Measurements from ENCODE around the gene CEP20.

DNA sequence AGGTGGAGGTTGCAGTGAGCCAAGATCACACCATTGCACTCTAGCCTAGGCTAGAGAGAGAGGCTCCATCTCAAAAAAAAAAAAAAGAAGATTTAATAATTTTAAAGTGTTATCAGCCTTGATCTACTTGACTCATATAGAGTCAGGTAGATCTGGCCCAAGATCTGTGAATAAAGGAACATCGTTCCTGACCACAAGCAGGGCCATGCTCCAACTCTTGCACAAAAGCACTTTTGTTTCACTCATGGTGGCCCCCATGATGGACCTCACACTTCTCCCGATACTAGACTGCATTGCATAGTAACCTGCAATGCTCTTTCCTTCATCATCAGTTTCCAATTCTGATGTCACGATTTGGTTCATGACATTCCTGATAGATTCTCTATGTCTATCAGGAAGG, 26.4 kb downstream of the CEP20 start:
- TF ChIP-seq, protein P1, sequence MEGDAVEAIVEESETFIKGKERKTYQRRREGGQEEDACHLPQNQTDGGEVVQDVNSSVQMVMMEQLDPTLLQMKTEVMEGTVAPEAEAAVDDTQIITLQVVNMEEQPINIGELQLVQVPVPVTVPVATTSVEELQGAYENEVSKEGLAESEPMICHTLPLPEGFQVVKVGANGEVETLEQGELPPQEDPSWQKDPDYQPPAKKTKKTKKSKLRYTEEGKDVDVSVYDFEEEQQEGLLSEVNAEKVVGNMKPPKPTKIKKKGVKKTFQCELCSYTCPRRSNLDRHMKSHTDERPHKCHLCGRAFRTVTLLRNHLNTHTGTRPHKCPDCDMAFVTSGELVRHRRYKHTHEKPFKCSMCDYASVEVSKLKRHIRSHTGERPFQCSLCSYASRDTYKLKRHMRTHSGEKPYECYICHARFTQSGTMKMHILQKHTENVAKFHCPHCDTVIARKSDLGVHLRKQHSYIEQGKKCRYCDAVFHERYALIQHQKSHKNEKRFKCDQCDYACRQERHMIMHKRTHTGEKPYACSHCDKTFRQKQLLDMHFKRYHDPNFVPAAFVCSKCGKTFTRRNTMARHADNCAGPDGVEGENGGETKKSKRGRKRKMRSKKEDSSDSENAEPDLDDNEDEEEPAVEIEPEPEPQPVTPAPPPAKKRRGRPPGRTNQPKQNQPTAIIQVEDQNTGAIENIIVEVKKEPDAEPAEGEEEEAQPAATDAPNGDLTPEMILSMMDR (IDR thresholded peaks at IDR 0.05; ENCODE audit: poor library complexity) = no peak
- no peak for TF ChIP-seq EZH2 (IDR thresholded peaks at IDR 0.05; ENCODE audit: borderline replicate concordance)
